PC-9 (cell line): ENCODE results near the gene FADD. TPM values are rescaled to one million over a fixed set of nuclear protein-coding genes. Genes with fewer than 3 reads are reported as not detected.

Experiments used
- BruUV-seq: library from RNA; stranded (reverse); fragments of 400-500 nt; replicated peaks from 2 replicates; lab custom pipeline; 2021; lab: Mats Ljungman, UMichigan
- CTCF ChIA-PET: fragments of 300-600 bp; sonication (Branson Sonifier 250); formaldehyde crosslinking; loops from one replicate; lab custom pipeline; 2022; ENCODE audit warnings: antibody characterized with exemption; lab: Charles Lee
- POLR2A ChIA-PET: fragments of 300-600 bp; sonication (Branson Sonifier 250); formaldehyde crosslinking; loops from one replicate; lab custom pipeline; 2022; ENCODE audit warnings: antibody characterized with exemption; ENCODE audit not compliant: unreplicated experiment; lab: Charles Lee
- DNase-seq, 2 experiments: peaks; one replicate each; pipeline versions ENCODE4 v3.0.0 to v3.0.0-alpha.2; 2015 to 2022; ENCODE audit warnings: mixed read lengths in 1 of 2
- H2AFZ ChIP-seq: fragments of 200-600 bp; sonication (generic); 2 replicates; pipeline ENCODE4 v1.8.1; 2017; ENCODE audit warnings: antibody characterized with exemption
- H3F3A ChIP-seq: fragments of 200-600 bp; sonication (generic); 2 replicates; pipeline ENCODE4 v1.8.1; 2017; ENCODE audit warnings: antibody characterized with exemption, mild to moderate bottlenecking, low read depth; ENCODE audit not compliant: insufficient read depth
- H3K27ac ChIP-seq: fragments of 200-600 bp; sonication (generic); 2 replicates; pipeline ENCODE4 v1.6.1; 2016; ENCODE audit warnings: mixed run types
- H3K27me3 ChIP-seq: fragments of 200-600 bp; sonication (generic); 2 replicates; pipeline ENCODE4 v1.6.1; 2016; ENCODE audit warnings: low read depth, mixed run types; ENCODE audit not compliant: insufficient read depth
- H3K36me3 ChIP-seq: fragments of 200-600 bp; sonication (generic); 2 replicates; pipeline ENCODE4 v1.6.1; 2016; ENCODE audit warnings: low read depth, mixed run types
- H3K4me1 ChIP-seq: fragments of 200-600 bp; sonication (generic); replicated peaks from 2 replicates; pipeline ENCODE4 v1.6.1; 2016; ENCODE audit warnings: mixed run types; ENCODE audit not compliant: insufficient read depth
- H3K4me2 ChIP-seq: fragments of 200-600 bp; sonication (generic); 2 replicates; pipeline ENCODE4 v1.6.1; 2017; ENCODE audit warnings: mixed run types
- H3K4me3 ChIP-seq: fragments of 200-600 bp; sonication (generic); 2 replicates; pipeline ENCODE4 v1.6.1; 2016; ENCODE audit warnings: mixed run types
- H3K79me2 ChIP-seq: fragments of 200-600 bp; sonication (generic); 2 replicates; pipeline ENCODE4 v1.6.1; 2017; ENCODE audit warnings: low read depth, mixed run types
- H3K9me2 ChIP-seq: fragments of 200-600 bp; sonication (generic); 2 replicates; pipeline ENCODE4 v1.8.1; 2017; ENCODE audit warnings: mild to moderate bottlenecking; ENCODE audit not compliant: insufficient read depth
- H3K9me3 ChIP-seq: fragments of 200-600 bp; sonication (generic); 2 replicates; pipeline ENCODE4 v1.8.1; 2016; ENCODE audit warnings: low read depth; ENCODE audit not compliant: insufficient read depth
- H4K20me1 ChIP-seq: fragments of 200-600 bp; sonication (generic); 2 replicates; pipeline ENCODE4 v1.8.1; 2017; ENCODE audit not compliant: insufficient read depth
- EZH2 ChIP-seq: fragments of 200-600 bp; sonication (generic); IDR thresholded peaks from 2 replicates; pipeline ENCODE4 v1.8.0; 2017; ENCODE audit warnings: antibody characterized with exemption, low read depth
- intact Hi-C: fragments of 100-400 bp; cut with micrococcal nuclease; formaldehyde crosslinking; loops from one replicate; pipeline ENCODE4 v1.10.0; 2022; ENCODE audit not compliant: unreplicated experiment
- total RNA-seq: library from RNA; stranded (reverse); gene quantifications from 2 replicates; pipeline ENCODE4 v1.2.3, GENCODE V29; 2021
- TF ChIP-seq, protein P1 (sequence below): fragments of 200-600 bp; sonication (generic); conservative IDR thresholded peaks from 2 replicates; pipeline ENCODE4 v1.6.1; 2017; ENCODE audit warnings: mixed run types, antibody characterized with exemption, mild to moderate bottlenecking, moderate library complexity

FADD gene
- total RNA-seq, 1 experiment from 2014 or later, result 47.8 TPM

DNA sequence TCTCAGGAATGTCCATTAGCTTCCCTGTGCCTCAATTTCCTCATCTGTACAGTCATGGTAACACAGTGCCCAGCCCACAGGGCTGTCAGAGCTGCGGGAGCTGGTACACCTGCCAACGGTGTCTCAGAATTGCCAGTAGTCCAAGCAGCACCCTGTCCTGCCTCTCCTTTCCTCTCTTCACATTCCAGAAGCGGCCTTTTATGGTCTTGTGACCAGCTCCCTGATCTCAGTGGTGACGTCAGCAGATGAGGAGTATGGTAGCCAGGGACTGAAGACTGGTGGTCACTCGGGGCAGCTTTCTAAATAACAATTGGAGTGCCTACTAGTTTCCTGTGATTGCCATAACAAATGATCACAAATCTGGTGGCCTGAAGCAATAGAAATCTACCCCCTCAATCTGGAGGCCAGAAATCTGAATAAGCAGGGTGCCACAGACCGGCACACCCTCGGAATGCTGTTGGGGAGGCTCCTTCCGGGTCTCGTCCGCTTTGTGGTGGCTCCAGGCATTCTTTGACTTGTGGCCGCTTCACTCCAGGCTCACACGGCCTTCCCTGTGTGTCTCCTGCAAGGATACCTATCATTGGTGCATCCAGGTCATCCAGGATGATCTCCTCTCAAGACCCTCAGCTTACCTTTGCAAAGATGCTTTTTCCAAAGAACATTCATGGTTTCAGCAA lies 2.1 kb downstream of the FADD start:
- Histone ChIP-seq H3K36me3 (peaks cover 30% of the 10 kb centered on the region), H4K20me1 (peaks cover 61% of the 10 kb centered on the region), H2AFZ (no peak overlapping the region), H3K4me1 (peaks cover 19% of the 10 kb centered on the region), H3K27ac (no peak overlapping the region), H3K9me3 (no peaks in the 10 kb centered on the region), H3K79me2 (peaks cover 48% of the 10 kb centered on the region), H3K4me3 (peak overlapping the region; percentile 78), H3K27me3 (no peaks in the 10 kb centered on the region), H3F3A (peaks cover 68% of the 10 kb centered on the region), H3K4me2 (peak overlapping the region; percentile 83), H3K9me2 (no peaks in the 10 kb centered on the region)
- intact Hi-C loops, result no loop called here
- ChIA-PET POLR2A (interaction anchor here (0.6 to 1.1 kb wide), 2 partner anchors 27 to 39 kb away, joined by 4 to 16 read pairs; no protein-coding TSS in a partner anchor), CTCF (interaction anchor here (0.6 to 1.1 kb wide), 3 partner anchors 63 to 255 kb away, joined by 3 to 11 read pairs (median 3); no protein-coding TSS in a partner anchor)
- peak in 1 of 2 experiments; percentile 64 for DNase-seq
- no TSS peak for BruUV-seq
- TF ChIP-seq, protein P1, sequence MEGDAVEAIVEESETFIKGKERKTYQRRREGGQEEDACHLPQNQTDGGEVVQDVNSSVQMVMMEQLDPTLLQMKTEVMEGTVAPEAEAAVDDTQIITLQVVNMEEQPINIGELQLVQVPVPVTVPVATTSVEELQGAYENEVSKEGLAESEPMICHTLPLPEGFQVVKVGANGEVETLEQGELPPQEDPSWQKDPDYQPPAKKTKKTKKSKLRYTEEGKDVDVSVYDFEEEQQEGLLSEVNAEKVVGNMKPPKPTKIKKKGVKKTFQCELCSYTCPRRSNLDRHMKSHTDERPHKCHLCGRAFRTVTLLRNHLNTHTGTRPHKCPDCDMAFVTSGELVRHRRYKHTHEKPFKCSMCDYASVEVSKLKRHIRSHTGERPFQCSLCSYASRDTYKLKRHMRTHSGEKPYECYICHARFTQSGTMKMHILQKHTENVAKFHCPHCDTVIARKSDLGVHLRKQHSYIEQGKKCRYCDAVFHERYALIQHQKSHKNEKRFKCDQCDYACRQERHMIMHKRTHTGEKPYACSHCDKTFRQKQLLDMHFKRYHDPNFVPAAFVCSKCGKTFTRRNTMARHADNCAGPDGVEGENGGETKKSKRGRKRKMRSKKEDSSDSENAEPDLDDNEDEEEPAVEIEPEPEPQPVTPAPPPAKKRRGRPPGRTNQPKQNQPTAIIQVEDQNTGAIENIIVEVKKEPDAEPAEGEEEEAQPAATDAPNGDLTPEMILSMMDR, result no peak
- TF ChIP-seq EZH2, result no peak

DNA sequence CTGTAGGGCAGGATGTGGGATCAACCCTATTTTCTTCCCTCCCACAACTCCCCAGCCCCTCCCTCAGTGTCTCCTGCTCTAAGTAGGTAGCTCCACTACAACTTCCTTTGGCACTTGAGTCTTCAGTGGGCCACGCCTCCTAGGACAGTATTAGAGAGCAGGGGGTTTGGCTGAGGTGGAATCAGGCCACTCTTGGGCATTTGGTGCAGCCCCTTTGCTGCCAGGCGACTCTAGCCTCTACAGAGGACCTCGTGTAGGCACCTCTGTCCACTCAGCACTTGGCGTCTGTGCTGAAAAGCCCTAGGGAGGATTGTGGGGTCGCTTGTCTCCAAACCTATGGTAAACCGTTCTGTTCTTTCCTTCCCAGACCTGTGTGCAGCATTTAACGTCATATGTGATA lies 2.7 kb downstream of the FADD start:
- DNase-seq, result no peak
- Histone ChIP-seq H3K4me2 (peak overlapping the region; percentile 83), H3K9me3 (no peaks in the 10 kb centered on the region), H2AFZ (no peak overlapping the region), H3F3A (peaks cover 70% of the 10 kb centered on the region), H3K4me1 (peaks cover 19% of the 10 kb centered on the region), H3K27ac (no peak overlapping the region), H3K36me3 (peaks cover 30% of the 10 kb centered on the region), H3K9me2 (no peaks in the 10 kb centered on the region), H3K4me3 (no peak overlapping the region), H3K79me2 (peaks cover 48% of the 10 kb centered on the region), H3K27me3 (no peaks in the 10 kb centered on the region), H4K20me1 (peaks cover 61% of the 10 kb centered on the region)
- ChIA-PET CTCF (interaction anchor here (0.7 kb wide), 1 partner anchor 1050 kb away, joined by 4 read pairs; no protein-coding TSS in a partner anchor), POLR2A (no interaction called here)
- intact Hi-C loops, result no loop called here
- TF ChIP-seq, protein P1, result no peak
- TF ChIP-seq EZH2, result no peak
- BruUV-seq, result no TSS peak

DNA sequence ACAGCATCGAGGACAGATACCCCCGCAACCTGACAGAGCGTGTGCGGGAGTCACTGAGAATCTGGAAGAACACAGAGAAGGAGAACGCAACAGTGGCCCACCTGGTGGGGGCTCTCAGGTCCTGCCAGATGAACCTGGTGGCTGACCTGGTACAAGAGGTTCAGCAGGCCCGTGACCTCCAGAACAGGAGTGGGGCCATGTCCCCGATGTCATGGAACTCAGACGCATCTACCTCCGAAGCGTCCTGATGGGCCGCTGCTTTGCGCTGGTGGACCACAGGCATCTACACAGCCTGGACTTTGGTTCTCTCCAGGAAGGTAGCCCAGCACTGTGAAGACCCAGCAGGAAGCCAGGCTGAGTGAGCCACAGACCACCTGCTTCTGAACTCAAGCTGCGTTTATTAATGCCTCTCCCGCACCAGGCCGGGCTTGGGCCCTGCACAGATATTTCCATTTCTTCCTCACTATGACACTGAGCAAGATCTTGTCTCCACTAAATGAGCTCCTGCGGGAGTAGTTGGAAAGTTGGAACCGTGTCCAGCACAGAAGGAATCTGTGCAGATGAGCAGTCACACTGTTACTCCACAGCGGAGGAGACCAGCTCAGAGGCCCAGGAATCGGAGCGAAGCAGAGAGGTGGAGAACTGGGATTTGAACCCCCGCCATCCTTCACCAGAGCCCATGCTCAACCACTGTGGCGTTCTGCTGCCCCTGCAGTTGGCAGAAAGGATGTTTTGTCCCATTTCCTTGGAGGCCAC lies 3.3 kb downstream of the FADD start:
- H3K4me2 ChIP-seq, result no peak overlapping the region
- no peak for DNase-seq
- no peak overlapping the region for H2AFZ ChIP-seq
- peaks cover 30% of the 10 kb centered on the region for H3K36me3 ChIP-seq
- H3K9me3 ChIP-seq, result no peaks in the 10 kb centered on the region
- no peak overlapping the region for H3K27ac ChIP-seq
- peaks cover 61% of the 10 kb centered on the region for H4K20me1 ChIP-seq
- BruUV-seq, result no TSS peak
- TF ChIP-seq, protein P1, result no peak
- no peak for TF ChIP-seq EZH2
- H3K27me3 ChIP-seq, result no peaks in the 10 kb centered on the region
- intact Hi-C loops, result no loop called here
- peaks cover 70% of the 10 kb centered on the region for H3F3A ChIP-seq
- CTCF ChIA-PET, result interaction anchor here (0.7 kb wide), 1 partner anchor 1050 kb away, joined by 4 read pairs; no protein-coding TSS in a partner anchor
- no peak overlapping the region for H3K4me3 ChIP-seq
- H3K4me1 ChIP-seq, result peaks cover 19% of the 10 kb centered on the region
- H3K79me2 ChIP-seq, result peaks cover 48% of the 10 kb centered on the region
- POLR2A ChIA-PET, result no interaction called here
- H3K9me2 ChIP-seq, result no peaks in the 10 kb centered on the region
